Neural cell (in vitro differentiated cells): Measurements from ENCODE around the gene NISCH. TPM values are rescaled to one million over a fixed set of nuclear protein-coding genes. Genes with fewer than 3 reads are reported as not detected.
A peak's percentile ranks its signal among the peaks of the same experiment; 100 is the strongest.

ENCODE experiments used
- H2AFZ ChIP-seq: fragments of 200-600, 300-800 bp; sonication (generic), shearing (Covaris generic); 2 replicates; pipeline ENCODE4 v1.6.0; 2014; ENCODE audit warnings: low read depth, mild to moderate bottlenecking, antibody characterized with exemption, low read length, moderate library complexity
- H3F3A ChIP-seq: fragments of 200-600 bp; shearing (Covaris generic); 2 replicates; pipeline ENCODE4 v1.6.1; 2016; ENCODE audit warnings: mild to moderate bottlenecking, moderate library complexity, mixed read lengths, antibody characterized with exemption, low read length; ENCODE audit not compliant: insufficient read depth, poor library complexity, severe bottlenecking
- H3K27ac ChIP-seq: fragments of 200-600, 300-800 bp; sonication (generic), shearing (Covaris generic); 2 replicates; pipeline ENCODE4 v1.5.1; 2014; ENCODE audit warnings: mild to moderate bottlenecking, low read length, moderate library complexity
- H3K27me3 ChIP-seq: fragments of 300-800, 200-600 bp; sonication (generic), shearing (Covaris generic); 2 replicates; pipeline ENCODE4 v1.6.0; 2014; ENCODE audit warnings: mild to moderate bottlenecking, low read depth, low read length, moderate library complexity; ENCODE audit not compliant: insufficient read depth
- H3K36me3 ChIP-seq: fragments of 300-800, 200-600 bp; sonication (generic), shearing (Covaris generic); 2 replicates; pipeline ENCODE4 v1.5.1; 2014; ENCODE audit warnings: mild to moderate bottlenecking, antibody characterized with exemption, low read length, moderate library complexity; ENCODE audit not compliant: insufficient read depth
- H3K4me2 ChIP-seq: fragments of 300-800, 200-600 bp; sonication (generic), shearing (Covaris generic); 2 replicates; pipeline ENCODE4 v1.6.0; 2014; ENCODE audit warnings: mild to moderate bottlenecking, low read length
- H3K4me3 ChIP-seq: fragments of 300-800, 200-600 bp; sonication (generic), shearing (Covaris generic); 2 replicates; pipeline ENCODE4 v1.5.1; 2014; ENCODE audit warnings: mild to moderate bottlenecking, low read length, moderate library complexity
- H3K79me2 ChIP-seq: fragments of 200-600 bp; shearing (Covaris generic); replicated peaks from 2 replicates; pipeline ENCODE4 v1.6.0; 2014; ENCODE audit warnings: mild to moderate bottlenecking, low read length, moderate library complexity; ENCODE audit not compliant: insufficient read depth
- H3K9ac ChIP-seq: fragments of 300-800, 200-600 bp; sonication (generic), shearing (Covaris generic); 2 replicates; pipeline ENCODE4 v1.6.1; 2016; ENCODE audit warnings: mild to moderate bottlenecking, low read length, mixed read lengths
- H3K9me2 ChIP-seq: fragments of 200-600 bp; shearing (Covaris generic); 2 replicates; pipeline ENCODE4 v1.6.1; 2016; ENCODE audit warnings: mild to moderate bottlenecking, low read length, mixed read lengths; ENCODE audit not compliant: insufficient read depth
- H3K9me3 ChIP-seq: fragments of 200-600, 300-800 bp; sonication (generic), shearing (Covaris generic); 2 replicates; pipeline ENCODE4 v1.6.1; 2016; ENCODE audit warnings: mild to moderate bottlenecking, mixed run types, low read length, moderate library complexity, mixed read lengths
- H4K20me1 ChIP-seq: fragments of 200-600 bp; shearing (Covaris generic); 2 replicates; pipeline ENCODE4 v1.6.1; 2016; ENCODE audit warnings: mild to moderate bottlenecking, mixed run types; ENCODE audit not compliant: insufficient read depth
- EP300 ChIP-seq: fragments of 450-650 bp; conservative IDR thresholded peaks from 2 replicates; pipeline ENCODE4 v1.6.1; 2014; ENCODE audit warnings: antibody characterized with exemption, mild to moderate bottlenecking, moderate library complexity; ENCODE audit not compliant: poor library complexity, severe bottlenecking
- EZH2 ChIP-seq: fragments of 200-600, 300-800 bp; shearing (Covaris generic), sonication (generic); IDR thresholded peaks from 2 replicates; pipeline ENCODE4 v1.6.1; 2014; ENCODE audit warnings: antibody characterized with exemption, low read length, borderline replicate concordance, mild to moderate bottlenecking; ENCODE audit not compliant: insufficient read depth, poor library complexity, severe bottlenecking
- MXI1 ChIP-seq: fragments of 450-650 bp; conservative IDR thresholded peaks from 2 replicates; pipeline ENCODE4 v1.6.1; 2014; ENCODE audit warnings: antibody characterized with exemption, mild to moderate bottlenecking; ENCODE audit not compliant: poor library complexity, severe bottlenecking
- POLR2AphosphoS5 ChIP-seq: IDR thresholded peaks from 2 replicates; pipeline ENCODE4 v1.6.1; 2012
- RAD21 ChIP-seq: fragments of 450-650 bp; conservative IDR thresholded peaks from 2 replicates; pipeline ENCODE4 v1.6.1; 2014; ENCODE audit warnings: antibody characterized with exemption, mild to moderate bottlenecking, moderate library complexity
- SMC3 ChIP-seq: fragments of 450-650 bp; conservative IDR thresholded peaks from 2 replicates; pipeline ENCODE4 v1.6.1; 2014; ENCODE audit warnings: antibody characterized with exemption, mild to moderate bottlenecking, moderate library complexity; ENCODE audit not compliant: poor library complexity
- TAF1 ChIP-seq: IDR thresholded peaks from 2 replicates; pipeline ENCODE4 v1.6.1; 2012; ENCODE audit warnings: low read depth
- polyA plus RNA-seq: library from polyadenylated mRNA; depleted of rRNA; stranded (reverse); fragments of >200 nt; gene quantifications from 2 replicates; pipeline ENCODE4 v1.2.3, GENCODE V29; 2014
- TF ChIP-seq, protein P1 (sequence below): fragments of 450-650 bp; IDR thresholded peaks from 2 replicates; pipeline ENCODE4 v1.5.1; 2014; ENCODE audit warnings: antibody characterized with exemption, mild to moderate bottlenecking, moderate library complexity; ENCODE audit not compliant: poor library complexity, severe bottlenecking
- TF ChIP-seq, protein P2 (sequence below): IDR thresholded peaks from 2 replicates; pipeline ENCODE4 v1.6.1; 2012; ENCODE audit warnings: borderline replicate concordance

The NISCH gene
- polyA plus RNA-seq, 1 donor from 2014 or later: 88.9 TPM

DNA sequence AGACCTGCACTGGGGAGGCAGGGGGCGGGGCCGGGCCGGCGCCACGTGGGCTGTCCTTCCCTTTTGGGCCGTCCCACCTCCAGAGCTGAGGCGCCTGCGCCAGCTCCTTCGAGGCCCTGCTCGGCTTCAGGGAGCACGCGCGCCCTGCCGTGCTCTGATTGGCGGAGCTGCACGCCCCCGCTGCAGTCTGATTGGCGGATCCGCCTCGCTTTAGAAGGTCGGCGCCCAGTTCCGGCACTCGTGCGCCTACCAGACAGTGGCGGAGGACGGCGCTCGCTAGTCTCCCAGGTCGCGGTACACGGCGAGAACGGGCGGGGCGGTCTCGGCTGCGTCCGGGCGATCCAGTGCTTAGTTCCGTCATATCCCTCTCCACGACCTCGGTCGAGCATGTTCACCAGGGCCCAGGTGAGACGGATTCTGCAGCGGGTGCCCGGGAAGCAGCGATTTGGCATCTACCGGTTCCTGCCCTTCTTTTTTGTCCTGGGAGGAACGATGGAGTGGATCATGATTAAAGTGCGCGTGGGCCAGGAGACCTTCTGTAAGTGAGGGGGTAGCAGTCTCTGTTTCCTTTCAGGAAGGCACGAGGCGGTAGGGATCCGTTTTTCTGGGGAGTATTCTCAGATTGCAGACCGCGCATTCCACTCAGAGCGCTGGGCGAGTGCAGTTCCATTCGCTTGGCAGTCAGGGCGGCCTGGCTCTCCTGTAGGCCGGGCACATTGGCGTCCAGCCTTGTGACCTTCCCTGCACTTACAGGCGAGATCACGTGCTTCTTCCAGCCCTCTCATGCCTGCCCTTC, 81.2 kb downstream of the NISCH start, which contains the start of gene UQCC5:
TSS of gene UQCC5 (plus strand) at position 237 of the 796 bp plus-strand sequence. CDS start at position 388, 151 bp downstream.
- Histone ChIP-seq H3K27me3 (peaks cover 7% of the 10 kb centered on the region), H4K20me1 (no peaks in the 10 kb centered on the region), H3F3A (no peaks in the 10 kb centered on the region), H2AFZ (peak within 1 kb of the TSS; percentile 58), H3K4me3 (peak within 1 kb of the TSS; percentile 81), H3K36me3 (no peaks in the 10 kb centered on the region), H3K4me2 (peak within 1 kb of the TSS; percentile 89), H3K9me2 (no peaks in the 10 kb centered on the region), H3K9me3 (no peaks in the 10 kb centered on the region), H3K79me2 (peaks cover 20% of the 10 kb centered on the region), H3K27ac (peak within 1 kb of the TSS; percentile 78), H3K9ac (peak within 1 kb of the TSS; percentile 85)
- TF ChIP-seq, protein P1, sequence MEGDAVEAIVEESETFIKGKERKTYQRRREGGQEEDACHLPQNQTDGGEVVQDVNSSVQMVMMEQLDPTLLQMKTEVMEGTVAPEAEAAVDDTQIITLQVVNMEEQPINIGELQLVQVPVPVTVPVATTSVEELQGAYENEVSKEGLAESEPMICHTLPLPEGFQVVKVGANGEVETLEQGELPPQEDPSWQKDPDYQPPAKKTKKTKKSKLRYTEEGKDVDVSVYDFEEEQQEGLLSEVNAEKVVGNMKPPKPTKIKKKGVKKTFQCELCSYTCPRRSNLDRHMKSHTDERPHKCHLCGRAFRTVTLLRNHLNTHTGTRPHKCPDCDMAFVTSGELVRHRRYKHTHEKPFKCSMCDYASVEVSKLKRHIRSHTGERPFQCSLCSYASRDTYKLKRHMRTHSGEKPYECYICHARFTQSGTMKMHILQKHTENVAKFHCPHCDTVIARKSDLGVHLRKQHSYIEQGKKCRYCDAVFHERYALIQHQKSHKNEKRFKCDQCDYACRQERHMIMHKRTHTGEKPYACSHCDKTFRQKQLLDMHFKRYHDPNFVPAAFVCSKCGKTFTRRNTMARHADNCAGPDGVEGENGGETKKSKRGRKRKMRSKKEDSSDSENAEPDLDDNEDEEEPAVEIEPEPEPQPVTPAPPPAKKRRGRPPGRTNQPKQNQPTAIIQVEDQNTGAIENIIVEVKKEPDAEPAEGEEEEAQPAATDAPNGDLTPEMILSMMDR: peak; percentile 52
- TF ChIP-seq EP300 (peak; percentile 37), RAD21 (peak; percentile 20), EZH2 (no peak), POLR2AphosphoS5 (peak; percentile 94), SMC3 (peak; percentile 41), TAF1 (peak; percentile 91), MXI1 (peak; percentile 96)
- TF ChIP-seq, protein P2, sequence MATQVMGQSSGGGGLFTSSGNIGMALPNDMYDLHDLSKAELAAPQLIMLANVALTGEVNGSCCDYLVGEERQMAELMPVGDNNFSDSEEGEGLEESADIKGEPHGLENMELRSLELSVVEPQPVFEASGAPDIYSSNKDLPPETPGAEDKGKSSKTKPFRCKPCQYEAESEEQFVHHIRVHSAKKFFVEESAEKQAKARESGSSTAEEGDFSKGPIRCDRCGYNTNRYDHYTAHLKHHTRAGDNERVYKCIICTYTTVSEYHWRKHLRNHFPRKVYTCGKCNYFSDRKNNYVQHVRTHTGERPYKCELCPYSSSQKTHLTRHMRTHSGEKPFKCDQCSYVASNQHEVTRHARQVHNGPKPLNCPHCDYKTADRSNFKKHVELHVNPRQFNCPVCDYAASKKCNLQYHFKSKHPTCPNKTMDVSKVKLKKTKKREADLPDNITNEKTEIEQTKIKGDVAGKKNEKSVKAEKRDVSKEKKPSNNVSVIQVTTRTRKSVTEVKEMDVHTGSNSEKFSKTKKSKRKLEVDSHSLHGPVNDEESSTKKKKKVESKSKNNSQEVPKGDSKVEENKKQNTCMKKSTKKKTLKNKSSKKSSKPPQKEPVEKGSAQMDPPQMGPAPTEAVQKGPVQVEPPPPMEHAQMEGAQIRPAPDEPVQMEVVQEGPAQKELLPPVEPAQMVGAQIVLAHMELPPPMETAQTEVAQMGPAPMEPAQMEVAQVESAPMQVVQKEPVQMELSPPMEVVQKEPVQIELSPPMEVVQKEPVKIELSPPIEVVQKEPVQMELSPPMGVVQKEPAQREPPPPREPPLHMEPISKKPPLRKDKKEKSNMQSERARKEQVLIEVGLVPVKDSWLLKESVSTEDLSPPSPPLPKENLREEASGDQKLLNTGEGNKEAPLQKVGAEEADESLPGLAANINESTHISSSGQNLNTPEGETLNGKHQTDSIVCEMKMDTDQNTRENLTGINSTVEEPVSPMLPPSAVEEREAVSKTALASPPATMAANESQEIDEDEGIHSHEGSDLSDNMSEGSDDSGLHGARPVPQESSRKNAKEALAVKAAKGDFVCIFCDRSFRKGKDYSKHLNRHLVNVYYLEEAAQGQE: peak; percentile 77

DNA sequence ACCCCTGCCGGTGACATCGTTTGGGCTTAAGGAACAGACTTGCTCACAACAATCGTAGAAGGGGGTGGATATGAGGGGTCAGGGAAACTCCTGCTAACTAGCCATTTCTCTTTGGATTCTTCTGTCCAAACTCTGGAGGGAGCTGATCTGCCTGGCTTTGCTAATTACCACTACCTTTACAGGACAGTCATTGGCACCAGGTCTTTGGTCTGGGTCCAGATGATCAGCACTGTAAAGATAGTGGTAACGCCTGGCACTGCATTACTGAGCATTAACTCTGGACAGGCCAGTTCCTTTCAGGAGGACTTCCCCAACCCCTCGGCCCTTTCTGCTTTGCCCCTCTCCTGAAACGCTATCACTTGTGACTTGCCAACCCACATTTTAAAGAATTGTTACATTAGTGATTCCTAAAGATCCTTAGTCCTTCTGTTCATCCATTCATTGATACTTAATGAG, 81.8 kb downstream of the NISCH start:
- H3K4me2 ChIP-seq: peak overlapping the region; percentile 89
- peaks cover 20% of the 10 kb centered on the region for H3K79me2 ChIP-seq
- H3F3A ChIP-seq: no peaks in the 10 kb centered on the region
- peak overlapping the region; percentile 85 for H3K9ac ChIP-seq
- peak overlapping the region; percentile 81 for H3K4me3 ChIP-seq
- H3K9me2 ChIP-seq: no peaks in the 10 kb centered on the region
- no peaks in the 10 kb centered on the region for H3K9me3 ChIP-seq
- H2AFZ ChIP-seq: no peak overlapping the region
- H3K27me3 ChIP-seq: peaks cover 7% of the 10 kb centered on the region
- peak overlapping the region; percentile 78 for H3K27ac ChIP-seq
- TF ChIP-seq MXI1 (no peak), POLR2AphosphoS5 (no peak), TAF1 (no peak), RAD21 (no peak), SMC3 (no peak), EP300 (no peak), EZH2 (no peak)
- TF ChIP-seq, protein P1: no peak
- TF ChIP-seq, protein P2: no peak
- no peaks in the 10 kb centered on the region for H4K20me1 ChIP-seq
- no peaks in the 10 kb centered on the region for H3K36me3 ChIP-seq
